A204.1 (cell line): ENCODE data around the gene UFD1.
"Not testable (repeated sequence)": the region's sequence is repeated elsewhere in the genome, so short reads cannot be mapped to it uniquely, and the experiment has no call there.

Experiments used
- FAIRE-seq: peaks from 2 replicates; lab custom pipeline; 2012; peaks lifted over from hg19 to GRCh38; lab: Jason Lieb, UNC

Gene UFD1

DNA sequence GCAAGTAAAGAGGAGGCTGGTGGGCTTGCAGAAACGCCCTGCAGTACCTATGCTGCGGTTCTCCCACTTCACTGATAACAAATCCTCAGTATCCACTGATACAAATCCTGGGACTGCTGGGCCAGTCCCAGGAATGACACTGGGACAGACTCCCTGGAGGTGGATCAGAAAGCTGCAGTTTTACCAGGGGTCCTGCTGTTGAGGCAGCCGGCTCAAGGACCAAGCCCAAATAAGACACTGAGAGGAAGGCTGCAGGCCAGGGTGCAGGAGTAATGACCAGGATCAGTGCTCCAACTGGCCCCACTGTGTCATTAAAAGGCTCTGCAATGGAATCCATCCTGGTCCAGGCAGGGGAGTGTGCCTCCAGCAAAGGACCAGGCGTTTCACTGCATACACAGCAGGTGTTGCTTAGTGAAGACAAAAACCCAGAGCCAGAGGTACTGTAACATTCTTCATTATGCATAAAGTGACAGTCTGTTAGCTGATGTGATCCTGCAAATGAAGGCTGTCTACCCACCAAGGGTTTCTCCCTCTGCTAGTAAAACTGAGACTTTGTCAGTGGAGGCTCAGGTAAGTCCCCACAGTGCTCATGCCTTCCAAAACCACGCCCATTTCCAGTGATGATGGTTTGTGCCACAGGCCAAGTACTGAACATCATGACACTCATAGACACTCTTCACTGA, 30.1 kb downstream of the UFD1 start:
- no peak for FAIRE-seq

DNA sequence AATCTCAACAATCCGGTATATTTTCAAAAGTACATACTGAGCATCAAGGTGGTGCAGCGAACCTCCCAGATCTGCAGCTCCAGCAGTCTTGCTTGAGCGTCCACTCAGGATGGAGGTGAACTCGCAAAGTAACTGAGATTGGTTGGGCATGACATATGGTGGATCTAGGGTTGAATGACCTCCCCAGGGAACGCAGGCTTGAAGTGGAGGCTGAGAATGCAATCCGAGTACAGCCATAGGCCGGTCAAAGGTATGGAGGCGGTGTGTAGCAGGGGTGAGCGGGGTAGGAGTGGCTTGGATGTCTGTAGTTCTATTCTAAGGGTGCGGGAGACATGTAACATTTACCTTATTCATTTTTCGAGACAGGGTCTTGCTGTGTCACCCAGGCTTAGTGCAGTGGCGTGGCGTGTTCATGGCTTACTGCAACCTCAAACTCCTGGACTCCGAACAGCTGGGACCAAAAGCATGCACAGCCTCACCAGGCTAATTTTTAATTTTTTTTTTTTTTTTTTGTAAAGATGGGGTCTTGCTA, 30.9 kb downstream of the UFD1 start:
- FAIRE-seq: no peak

DNA sequence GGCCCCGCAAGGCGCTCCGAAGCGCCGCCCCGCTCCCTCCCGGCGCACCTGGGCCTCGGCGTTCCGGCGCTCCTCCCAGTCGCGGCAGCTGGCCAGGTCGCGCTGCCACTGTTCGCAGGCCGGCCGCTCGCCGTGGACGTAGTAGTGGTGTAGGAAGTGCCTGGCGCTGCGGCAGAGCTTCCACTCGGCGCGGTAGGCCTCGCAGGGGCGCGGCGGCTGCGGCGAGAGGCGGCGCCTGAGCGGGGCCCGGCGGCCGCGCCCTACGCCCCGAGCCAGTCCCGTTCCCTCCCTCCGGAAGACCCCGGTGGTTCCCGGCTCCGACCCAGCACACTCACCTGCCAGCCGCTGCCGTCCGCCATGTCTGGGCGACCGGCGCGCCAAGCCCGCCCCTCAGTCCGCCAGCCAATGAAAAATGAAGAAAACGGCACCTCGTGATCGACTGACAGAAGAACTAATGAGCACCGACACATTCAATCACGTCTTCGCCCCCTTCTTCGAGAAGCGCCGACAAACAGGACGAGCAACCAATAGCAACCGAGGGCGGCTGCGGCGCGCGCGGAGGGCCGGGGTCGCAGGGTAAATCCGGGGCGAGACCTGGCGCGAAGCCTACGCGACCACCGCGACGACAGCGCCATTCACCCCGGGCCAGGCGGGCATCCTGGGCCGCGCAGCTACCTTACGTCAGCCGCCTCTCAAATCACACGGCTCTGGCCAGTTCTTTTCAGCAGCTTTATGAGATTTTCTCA, 31.5 kb downstream of the UFD1 start, which contains the start of gene C22orf39:
TSS of gene C22orf39 (minus strand) at position 382 of the 746 bp plus-strand sequence. CDS start at position 359, 23 bp downstream.
- peak; percentile 56 for FAIRE-seq

DNA sequence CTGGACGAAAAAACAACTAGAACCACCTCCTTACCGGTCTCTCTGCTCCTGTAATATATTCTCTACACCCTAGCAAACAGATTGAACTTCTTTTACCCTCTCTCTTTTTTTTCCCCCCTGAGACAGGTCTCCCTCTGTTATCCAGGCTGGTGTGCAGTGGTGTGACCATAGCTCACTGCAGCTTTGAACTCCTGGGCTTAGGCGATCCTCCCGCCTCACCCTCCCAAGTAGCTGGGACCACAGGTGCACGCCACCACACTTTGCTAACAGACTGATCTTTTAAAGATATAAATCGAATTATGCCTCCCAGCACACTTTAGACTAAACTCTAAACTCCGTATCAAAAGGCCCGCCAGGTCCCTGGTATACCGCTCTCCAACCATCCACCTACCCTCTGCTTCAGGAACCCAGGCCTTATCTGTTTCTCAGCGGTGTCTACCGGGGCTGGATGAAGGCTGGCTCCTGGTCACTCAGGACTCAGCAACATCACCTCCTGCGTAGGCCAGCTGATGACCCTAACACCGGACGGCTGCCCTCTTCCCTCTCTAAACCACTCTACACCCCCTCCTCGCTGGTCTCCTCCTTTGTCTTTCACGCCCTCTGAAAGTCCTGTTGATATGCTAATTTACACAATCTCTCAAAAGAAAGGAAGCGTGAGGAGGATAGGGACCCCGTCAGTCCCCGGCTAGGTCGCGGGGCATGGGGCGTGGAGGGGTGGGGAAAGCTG, 32.2 kb downstream of the UFD1 start:
- FAIRE-seq: no peak

DNA sequence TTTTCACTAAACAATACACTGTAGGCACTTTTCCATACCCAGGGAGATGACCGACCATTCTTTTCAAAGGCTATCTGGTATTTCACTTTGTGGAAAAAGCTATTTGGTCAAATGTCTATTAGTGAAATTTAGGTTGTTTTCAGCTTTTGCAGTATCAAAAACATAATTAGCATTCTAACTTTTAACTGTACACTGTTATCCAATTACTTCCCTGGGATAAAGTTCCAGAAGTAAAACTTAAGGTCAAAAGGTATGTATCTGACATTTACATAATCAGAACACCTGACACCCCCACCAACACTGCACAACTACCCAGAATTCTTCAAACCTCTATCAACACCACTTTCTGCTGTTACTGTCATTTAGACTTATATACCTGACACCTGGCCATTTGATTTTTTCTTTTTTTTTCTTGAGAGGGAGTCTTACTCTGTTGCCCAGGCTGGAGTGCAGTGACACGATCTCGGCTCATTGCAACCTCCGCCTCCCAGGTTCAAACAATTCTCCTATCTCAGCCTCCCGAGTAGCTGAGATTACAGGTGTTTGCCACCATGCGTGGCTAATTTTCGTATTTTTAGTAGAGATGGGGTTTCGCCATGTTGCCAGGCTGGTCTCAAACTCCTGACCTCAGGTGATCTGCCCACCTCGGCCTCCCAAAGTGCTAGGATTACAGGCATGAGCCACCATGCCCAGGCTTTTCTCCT, 33.6 kb downstream of the UFD1 start:
- not testable (repeated sequence) for FAIRE-seq

DNA sequence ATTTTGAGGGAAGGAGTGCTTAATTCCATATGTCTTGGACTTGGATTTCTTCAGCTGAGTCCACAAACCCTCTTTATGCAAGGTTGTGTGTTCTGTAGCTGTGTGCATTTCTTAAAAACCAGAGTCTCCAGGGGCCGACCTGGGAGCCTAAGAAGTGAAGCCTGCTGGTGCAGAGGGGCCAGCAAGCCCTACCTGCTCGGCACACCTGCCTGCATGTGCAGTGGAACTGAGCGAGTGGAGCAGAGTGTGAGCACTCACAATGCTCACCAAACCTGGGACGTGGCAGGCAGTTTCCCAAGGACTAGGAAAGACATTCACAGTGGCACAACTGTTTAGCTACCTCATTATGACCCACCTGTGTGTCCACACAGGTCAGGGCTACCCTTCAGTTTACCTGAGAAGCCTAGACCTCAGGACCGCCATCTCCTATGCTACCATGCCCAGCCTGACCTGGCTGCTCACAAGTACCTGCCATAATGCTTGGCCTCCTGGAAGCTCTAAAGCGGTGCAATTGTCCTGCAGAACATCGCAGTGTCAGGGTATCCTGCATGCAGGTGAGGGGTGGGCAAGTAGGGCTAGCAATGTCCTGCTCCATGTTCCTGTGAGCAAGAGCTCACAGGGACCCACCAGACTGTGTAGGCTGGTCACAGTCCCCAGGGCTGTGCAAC, 35.3 kb downstream of the UFD1 start:
- FAIRE-seq: no peak

DNA sequence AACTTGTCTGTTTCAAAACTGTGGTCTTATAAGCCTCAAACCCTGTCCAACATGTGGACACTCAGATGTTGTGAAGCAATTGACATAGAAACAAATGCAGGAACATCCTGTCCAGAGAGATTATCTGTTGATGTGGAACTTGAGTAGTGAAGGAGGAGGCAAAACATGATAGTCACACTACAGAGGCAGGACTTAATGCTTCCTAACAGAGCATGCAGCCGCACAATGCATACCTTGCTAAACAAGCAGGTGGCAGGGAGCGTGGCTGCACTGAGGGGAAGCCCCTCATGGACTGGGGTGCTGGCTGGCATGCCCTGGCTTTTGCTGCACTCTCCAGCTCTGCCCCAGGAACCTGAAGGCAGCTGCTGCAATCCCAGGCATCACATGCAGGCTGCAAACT, 36.8 kb downstream of the UFD1 start:
- FAIRE-seq: no peak

DNA sequence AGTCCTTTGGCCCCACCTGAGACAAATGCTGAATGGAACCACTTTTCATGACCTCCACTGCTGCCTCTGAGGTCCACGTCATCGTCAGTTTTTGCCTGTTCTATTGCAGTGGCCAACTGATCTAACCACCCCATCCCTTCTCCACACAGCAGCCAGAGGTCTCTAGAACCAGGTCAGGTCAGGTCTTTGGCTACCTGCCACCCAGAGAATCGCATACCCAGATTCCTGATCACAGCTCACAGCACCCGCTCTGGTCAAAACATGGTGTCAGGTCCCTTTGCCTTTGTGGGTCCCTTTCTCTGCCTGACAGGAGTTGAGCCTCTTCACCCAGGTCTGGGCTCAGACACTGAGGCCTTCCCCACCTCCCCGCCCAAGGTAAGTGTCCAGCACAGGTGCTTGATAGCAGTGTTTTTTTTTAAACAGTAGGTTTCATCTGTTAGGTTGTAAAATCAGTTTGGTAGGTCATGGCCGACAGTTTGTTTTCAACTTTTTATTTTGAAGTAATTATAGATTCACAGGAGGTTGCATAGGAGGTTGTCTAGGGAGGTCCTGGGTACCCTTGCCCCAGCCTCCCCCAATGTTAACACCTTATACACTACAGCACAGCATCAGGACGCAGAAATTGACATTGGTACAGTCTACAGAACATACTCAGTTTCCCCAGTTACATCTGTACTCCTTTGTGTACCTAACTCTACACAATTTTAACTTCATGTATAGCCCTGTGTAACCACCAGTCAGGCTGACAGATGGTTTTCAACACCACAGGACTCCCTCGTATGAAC, 38.4 kb downstream of the UFD1 start:
- no peak for FAIRE-seq

DNA sequence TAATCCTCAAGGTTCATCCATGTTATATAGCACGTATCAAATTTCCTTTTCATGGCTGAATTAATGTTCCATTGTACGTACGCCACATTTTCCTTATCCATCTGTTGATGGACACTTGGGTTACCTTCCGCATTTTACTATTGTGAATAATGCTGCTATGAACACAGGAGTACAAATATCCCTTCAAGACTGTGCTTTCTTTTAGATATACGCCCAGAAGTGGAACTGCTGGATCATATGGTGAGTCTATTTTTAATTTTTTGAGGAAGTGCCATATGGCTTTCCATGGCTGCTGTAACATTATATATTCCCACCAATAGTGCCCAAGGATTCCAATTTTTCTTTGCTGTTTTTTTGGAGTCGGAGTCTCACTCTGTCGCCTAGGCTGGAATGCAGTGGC, 40.7 kb downstream of the UFD1 start:
- FAIRE-seq: no peak

DNA sequence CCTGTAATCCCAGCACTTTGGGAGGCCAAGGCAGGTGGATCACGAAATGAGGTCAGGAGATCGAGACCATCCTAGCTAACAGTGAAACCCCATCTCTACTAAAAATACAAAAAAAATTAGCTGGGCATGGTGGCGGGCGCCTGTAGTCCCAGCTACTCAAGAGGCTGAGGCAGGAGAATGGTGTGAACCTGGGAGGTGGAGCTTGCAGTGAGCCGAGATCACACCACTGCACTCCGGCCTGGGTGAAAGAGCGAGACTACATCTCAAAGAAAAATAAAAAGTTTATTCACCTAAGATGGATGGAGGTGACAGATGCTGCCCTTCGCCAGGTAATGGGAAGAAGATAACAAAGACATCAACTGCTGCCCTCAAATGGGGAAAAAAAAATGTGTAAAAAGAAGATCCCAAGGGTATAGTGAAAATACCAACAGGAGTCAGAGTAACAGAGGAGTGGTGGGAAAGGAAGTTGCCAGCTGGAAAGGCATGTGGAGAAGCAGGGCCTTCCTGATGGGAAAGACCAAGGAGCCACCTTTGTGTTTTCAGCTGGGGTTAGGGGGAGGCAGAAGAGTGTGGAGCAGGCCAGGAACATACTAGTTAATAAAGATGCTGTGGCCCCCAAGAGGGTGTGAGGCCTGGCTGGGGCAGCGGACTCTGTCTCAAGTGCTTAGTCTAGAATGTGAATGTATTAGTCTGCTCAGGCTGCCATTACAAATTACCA, 42.4 kb downstream of the UFD1 start:
- FAIRE-seq: not testable (repeated sequence)

DNA sequence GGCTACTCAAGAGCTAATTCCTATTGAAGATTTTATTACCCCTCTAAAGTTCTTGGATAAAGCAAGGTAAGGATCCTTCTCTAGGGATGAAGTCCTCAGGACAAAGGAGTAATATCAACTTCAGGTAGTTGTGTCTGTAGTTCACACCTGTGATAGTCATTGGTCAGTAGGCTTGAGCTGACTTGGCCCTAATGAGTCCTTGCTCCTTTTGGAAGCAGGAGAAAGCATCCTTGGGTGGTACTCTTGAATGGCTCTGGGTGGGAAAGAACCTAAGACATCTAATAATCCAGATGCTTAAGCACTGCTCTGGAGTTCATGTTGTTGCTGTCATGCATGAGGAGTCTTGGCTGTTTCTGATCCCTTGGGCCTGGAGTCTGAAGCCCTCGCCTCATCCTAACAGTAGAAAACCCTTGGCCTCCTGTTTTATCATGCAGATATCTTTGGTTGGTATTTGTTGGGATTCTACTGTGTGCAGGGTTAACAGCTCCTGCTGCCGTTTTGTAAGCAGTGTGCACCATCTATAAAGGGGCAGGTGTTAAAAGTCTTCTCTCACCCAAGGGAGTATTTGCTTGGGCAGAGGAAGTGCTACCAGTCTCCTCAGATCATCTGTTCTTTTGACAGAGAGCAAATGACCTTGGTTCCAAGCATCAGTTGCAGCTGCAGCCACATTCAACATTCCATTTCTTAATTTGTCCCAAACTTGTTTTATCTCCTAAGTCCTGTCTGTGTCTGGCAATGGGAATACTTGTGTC, 44.0 kb downstream of the UFD1 start:
- no peak for FAIRE-seq

DNA sequence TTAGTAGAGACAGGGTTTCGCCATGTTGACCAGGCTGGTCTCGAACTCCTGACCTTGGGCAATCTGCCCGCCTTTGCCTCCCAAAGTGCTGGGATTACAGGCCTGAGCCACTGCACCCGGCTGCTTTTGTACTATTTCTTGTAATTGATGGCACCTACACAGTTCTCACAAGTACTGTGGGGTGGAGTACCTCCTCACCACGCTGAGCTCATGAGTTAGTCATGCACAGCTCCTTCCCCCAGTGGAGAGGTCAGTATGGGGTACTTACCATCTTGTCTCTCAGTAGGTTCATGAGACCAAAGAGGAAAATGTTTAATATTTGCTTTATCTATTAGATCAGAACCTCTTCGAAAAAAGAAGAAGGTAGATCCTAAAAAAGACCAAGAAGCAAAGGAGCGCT, 44.6 kb downstream of the UFD1 start:
- FAIRE-seq: no peak

DNA sequence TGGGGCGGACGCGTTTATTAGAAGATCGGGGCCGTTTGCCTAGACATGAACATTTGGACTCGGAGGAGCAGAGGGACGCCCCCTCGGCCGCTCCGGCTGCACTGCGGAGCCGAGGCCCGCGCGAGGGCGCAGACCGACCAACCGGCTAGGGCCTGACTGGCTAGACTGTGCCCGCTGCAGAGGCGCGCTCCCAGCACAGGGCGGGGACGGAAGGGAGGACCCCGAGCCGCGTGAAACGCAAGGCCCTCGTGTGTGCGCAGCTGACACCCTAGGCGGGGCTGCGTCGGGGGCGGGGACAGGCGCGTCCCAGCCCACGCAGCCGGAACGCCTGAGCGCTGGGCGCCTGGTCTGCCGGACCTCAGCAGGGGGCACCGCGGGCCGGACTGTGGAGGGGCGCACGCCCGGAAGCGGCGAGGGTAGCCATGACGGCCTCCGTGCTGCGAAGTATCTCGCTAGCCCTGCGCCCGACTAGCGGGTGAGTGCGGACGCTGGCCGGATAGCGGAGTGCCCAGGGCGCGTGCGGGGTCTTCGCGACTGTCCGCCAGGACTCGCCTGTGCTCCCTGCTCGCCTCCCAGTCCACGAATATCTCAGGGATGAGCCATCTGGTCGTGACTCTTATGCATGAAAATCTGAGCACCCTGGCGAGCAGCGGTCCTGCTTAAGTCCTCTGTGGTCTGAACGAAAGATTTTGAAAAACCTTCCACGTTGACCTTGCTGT, 46.7 kb downstream of the UFD1 start, which contains the start of gene MRPL40:
TSS of gene MRPL40 (plus strand) at position 413 of the 719 bp plus-strand sequence. CDS start at position 423, 10 bp downstream.
- no peak for FAIRE-seq

DNA sequence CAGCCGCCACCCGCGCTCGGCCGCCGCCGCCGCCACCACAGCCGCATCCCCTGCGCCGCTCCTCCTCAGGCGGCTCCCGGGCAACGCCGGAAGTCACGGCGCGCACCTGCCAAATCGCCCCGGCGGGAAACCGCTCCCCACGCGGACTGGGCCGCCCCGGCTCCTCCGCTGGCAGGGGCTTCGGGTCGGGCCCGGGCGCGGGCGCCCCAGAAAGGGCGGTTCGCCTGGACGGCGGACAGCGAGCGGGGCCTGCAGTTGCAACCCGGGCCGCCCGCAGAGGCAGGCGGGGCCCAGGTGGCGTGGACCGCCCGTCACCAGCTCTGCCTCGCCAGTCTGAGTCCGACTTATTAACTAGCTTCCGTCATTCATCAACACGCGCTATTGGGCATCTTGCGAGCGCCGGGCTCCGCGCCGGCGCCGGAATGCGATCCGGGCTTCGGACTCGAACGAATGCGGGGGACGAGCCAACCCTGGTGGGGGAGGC, 47.3 kb downstream of the UFD1 start, which contains the start of gene HIRA:
TSS of gene HIRA (minus strand) at position 85 of the 484 bp plus-strand sequence. CDS start 257 bp downstream, outside the sequence.
- no peak for FAIRE-seq

DNA sequence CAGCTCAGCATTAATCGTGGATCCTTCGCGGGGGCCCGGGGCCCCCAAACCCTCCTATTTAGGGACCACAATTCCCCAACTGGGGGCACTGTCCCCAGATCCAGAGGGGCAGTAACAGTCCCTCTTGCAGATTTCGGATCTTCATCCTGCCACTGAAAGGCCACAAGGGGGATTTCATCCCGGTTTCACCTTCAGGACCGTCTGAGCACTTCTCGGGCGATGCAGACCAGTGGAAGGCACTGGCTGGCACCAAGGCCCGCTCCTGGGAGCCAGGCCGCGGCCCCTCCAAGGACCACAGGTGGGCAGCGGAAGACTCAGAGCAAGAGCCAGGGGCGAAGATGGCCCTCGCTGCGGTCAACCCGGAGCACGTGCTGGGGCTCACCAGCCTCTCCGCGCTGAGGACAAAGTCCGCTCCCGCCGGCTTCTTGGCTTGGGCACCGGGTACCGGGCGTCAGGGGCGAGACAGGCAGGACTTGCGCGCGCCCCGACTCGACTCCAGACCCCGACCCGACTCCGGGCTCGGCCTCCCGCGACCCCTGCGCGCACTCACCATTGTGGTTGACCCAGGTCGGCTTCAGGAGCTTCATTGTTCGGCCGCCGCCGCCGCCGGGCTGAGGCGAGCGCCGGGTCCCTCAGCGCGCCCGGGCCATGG, 48.0 kb downstream of the UFD1 start:
- no peak for FAIRE-seq

DNA sequence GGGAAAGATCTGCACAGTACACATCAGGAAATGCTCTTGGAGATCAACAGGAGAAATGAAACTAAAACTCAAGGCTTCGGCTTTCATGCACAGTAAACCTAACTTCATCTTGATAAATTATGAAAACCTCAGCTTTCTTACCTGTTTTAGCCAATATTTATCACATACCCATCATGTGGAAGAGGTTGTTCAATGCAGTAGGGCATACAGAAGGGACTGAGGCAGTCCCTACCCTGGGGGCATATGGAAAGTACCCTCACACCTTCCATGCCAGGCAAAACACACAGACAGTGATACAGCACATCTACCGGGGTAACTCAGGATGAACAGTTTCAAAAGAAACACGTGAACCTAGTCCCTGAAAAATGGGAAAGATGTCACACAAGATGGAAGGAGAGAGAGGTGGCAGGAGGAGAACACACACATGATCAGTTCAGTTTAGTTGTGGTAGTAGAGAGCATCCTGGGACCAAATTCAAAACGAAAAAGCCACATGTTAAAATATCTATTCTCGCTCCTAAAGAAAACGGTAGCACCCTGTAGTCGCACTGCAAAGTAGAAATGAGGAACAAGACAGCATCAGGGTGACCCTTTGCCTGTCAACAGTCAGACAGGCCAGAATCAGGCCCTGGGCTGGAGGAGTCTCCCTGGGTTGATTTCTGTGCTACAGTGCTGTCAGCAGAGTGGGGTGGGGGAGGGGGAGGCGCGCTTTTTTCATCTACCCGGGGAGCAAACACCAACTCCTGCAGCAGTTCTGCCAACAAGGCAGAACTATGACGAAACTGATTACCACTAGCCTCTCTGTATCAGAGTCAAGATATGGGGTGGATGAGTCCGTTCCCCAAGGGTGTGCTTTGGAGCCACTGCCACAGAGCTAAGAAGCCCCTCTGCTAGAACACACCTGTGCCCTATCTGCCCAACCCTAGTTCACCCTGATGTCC, 48.8 kb downstream of the UFD1 start:
- no peak for FAIRE-seq

DNA sequence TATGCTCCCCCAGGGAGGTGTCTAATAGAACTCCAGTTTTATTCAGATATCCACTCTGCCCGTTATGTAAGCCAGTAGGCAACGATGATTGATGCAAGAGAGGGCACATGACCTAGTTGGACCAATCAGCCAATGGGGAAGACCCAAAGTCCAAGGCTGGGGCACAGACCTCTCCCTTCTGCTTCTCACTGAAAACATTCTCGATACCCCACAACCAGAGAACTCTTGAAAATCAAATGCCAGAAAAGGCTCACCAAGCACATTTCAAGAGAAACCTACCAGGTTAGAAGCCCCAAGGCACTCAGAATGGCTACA, 54.9 kb downstream of the UFD1 start:
- no peak for FAIRE-seq
